ENCODE measurements around the gene HDAC7.
"Not testable (repeated sequence)": the region's sequence is repeated elsewhere in the genome, so short reads cannot be mapped to it uniquely, and the experiment has no call there.

Gene HDAC7

DNA sequence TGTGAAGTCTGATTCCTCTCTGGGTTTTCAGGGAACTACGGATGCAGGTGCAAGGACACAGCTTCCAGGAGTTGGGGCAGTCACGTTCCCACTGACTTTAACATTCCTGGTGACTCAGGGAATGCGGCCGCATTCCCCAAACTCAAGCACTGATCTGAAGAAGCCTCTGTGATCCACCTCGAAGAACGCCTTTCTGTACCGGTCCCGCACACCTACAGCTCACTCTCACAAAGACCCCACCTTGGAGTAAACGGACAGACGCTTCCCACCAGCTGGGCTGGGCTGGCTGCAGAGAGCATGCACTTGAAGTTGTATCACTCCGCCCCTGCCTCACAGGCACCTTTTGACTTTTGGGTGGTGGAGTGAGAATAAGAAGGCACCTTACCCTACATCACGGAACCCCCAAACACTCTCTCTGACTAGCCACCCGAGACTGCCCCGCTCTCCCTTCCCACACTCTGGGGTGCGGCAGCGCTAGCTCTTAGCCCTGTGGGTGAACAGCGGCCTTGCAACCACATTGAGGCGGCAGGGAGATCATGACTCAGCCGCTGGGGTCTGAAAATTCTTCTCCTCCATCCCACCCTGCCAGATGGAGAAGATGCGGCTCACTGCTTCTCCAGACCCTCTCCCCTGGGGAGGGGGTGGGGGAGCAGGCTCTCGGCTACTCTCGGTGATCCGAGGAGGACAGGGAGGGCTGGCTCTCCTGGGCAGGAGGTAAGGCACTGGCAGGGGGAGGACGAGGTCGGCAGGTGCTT, 23.7 kb upstream of the HDAC7 start:
- TF ChIP-seq, protein P1, sequence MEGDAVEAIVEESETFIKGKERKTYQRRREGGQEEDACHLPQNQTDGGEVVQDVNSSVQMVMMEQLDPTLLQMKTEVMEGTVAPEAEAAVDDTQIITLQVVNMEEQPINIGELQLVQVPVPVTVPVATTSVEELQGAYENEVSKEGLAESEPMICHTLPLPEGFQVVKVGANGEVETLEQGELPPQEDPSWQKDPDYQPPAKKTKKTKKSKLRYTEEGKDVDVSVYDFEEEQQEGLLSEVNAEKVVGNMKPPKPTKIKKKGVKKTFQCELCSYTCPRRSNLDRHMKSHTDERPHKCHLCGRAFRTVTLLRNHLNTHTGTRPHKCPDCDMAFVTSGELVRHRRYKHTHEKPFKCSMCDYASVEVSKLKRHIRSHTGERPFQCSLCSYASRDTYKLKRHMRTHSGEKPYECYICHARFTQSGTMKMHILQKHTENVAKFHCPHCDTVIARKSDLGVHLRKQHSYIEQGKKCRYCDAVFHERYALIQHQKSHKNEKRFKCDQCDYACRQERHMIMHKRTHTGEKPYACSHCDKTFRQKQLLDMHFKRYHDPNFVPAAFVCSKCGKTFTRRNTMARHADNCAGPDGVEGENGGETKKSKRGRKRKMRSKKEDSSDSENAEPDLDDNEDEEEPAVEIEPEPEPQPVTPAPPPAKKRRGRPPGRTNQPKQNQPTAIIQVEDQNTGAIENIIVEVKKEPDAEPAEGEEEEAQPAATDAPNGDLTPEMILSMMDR (IDR thresholded peaks at IDR 0.05; ENCODE audit: low read depth, low read length) = no peak
- DNase-seq (ENCODE audit: low read depth in 2 of 2) = no peak
- no peak overlapping the region for H3K4me3 ChIP-seq (replicated peaks in 1 of 2; ENCODE audit: low read depth in 2 of 2, low read length in 2 of 2)

DNA sequence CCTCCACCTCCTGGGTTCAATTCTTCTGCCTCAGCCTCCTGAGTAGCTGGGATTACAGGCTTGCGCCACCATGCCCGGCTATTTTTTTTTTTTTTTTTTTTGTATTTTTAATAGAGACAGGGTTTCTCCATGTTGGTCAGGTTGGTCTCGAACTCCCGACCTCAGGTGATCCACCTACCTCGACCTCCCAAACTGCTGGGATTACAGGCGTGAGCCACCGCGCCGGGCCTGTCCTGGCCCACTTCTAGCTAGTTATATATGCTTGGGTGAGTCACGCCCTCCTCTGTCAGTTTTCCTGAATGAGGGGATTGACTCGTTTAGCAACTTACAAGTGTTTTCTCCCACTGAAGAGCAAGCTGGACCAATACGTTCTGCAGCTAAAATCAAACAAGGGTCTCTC, 22.8 kb upstream of the HDAC7 start:
- H3K4me3 ChIP-seq (replicated peaks in 1 of 2; ENCODE audit: low read depth in 2 of 2, low read length in 2 of 2); DNase-seq (ENCODE audit: low read depth in 2 of 2): not testable (repeated sequence)

DNA sequence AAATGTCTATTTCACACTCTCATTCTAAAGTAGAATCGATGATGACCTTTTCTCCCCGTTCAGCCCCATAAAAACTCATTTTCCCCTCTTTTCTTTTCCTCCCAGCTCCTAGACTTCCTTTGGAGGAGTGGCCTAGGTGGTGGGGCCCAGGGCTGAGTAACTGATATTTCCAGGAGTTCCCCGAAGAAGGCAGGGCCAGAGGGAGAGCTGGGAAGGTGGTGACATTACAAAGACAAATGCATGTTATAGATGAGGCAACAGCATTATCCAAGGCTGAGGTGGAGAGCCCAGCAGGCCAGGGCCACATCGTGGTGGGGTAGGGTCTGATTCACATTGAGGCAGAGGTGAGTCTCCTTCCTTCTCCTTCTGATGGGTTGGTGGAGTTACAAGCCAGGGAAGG, 22.2 kb upstream of the HDAC7 start:
- no peak overlapping the region for H3K4me3 ChIP-seq (replicated peaks in 1 of 2; ENCODE audit: low read depth in 2 of 2, low read length in 2 of 2)
- DNase-seq (ENCODE audit: low read depth in 2 of 2) = peak; percentile 44 to 57
- TF ChIP-seq, protein P1 (IDR thresholded peaks at IDR 0.05; ENCODE audit: low read depth, low read length) = no peak

DNA sequence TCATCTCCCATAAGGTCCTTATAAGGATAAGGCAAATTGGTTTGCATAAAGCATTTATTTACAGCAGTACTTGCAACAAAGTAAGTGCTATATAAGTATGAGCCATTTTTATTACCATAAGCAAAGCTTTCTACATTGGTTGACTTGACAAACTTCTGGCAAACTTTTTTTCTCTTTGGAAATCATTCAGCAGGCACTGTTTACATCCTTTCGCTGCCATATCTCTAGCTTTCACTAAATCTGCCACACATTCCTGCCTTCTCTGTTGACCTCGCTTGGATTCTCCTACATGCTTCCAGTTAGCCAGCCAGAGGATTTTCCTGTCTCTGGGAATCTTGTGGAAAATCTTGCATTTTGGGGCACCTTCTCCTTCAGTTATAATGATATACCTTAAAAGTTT, 21.8 kb upstream of the HDAC7 start:
- H3K4me3 ChIP-seq (replicated peaks in 1 of 2; ENCODE audit: low read depth in 2 of 2, low read length in 2 of 2) = no peak overlapping the region
- peak in 1 of 2 donors; percentile 73 for DNase-seq (ENCODE audit: low read depth in 2 of 2)
- TF ChIP-seq, protein P1 (IDR thresholded peaks at IDR 0.05; ENCODE audit: low read depth, low read length) = no peak

DNA sequence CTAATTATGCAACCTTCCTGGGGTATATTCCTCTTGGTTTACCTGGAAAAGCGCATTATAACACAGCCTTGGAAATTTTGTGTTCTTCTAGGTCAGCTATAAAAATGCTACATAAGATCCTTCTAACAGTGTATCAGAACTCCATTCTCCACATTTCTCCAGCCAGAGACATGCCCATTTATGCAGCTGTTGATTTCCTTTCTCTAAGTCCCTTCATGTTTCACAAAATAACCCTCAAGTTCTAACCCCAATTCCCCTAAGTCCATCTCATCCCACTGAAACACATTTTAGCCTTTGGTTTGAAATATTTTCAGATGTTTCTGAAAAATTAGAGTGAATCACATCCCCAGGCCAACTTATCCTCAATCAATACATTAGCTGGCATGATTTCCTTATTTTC, 20.9 kb upstream of the HDAC7 start:
- no peak overlapping the region for H3K4me3 ChIP-seq (replicated peaks in 1 of 2; ENCODE audit: low read depth in 2 of 2, low read length in 2 of 2)
- TF ChIP-seq, protein P1 (IDR thresholded peaks at IDR 0.05; ENCODE audit: low read depth, low read length) = no peak
- no peak for DNase-seq (ENCODE audit: low read depth in 2 of 2)

DNA sequence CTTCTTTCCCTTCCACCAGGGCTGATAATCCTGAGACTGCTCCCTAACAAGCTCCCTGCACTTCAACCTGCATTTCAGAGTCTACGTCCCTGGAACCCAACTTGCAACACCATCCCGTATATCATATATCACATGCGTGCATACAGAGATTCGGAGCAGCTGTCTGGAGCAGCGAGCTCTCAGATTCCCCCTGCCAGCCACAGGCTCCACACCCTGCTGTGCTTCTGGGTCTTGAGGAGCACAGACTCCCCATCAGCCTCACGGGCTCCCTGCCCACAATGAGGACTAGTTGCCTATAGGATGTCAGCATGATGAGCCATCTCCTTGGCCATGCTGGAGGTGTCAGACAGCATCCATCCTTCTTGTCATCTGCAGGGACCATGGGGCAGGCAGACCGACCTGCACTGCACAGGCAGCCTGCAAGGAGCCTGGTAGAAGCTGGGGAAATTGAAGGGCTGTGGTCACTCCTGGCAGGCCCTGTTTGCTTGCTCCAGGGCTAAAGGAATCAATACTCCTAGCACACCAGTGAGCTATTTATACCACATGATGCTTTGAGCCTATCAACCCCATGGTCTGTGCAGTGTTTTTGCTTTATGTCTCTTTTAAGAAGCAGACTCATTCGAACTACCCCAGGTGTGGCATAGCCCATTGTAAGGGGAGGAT, 19.6 kb upstream of the HDAC7 start:
- H3K4me3 ChIP-seq (replicated peaks in 1 of 2; ENCODE audit: low read depth in 2 of 2, low read length in 2 of 2) = no peak overlapping the region
- TF ChIP-seq, protein P1 (IDR thresholded peaks at IDR 0.05; ENCODE audit: low read depth, low read length) = no peak
- DNase-seq (ENCODE audit: low read depth in 2 of 2) = no peak

DNA sequence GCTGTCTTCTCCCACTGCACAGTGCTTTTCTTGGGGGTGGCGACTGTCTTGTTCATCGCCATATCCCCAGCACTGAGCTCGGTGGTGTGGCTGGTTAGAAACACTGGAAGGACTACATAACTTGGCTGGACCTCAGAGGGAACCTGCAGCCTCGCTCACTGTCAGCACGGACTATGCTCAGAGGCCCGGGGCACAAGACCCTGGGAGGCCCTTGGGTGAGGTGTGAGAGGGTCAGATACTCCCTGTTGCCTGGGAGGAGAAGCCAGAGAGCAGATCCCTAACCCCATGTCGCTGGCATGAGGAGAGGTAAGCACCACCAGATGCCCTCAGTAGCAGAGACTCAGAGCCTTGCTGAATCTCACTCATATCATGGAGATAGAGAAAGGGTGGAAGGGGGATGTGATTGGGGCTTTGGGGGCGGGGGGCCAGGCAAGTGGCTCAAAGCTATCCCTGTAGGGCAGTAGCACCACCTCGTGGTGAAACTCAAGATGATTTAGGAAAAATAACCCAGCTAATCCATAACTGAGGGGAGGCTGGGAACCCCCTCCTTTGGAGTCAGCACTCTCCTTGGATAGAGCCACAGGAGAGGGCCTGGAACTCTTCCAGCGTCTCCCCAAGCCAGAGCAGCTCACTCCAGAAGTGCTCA, 18.7 kb upstream of the HDAC7 start:
- TF ChIP-seq, protein P1 (IDR thresholded peaks at IDR 0.05; ENCODE audit: low read depth, low read length) = peak; percentile 48
- DNase-seq (ENCODE audit: low read depth in 2 of 2) = peak; percentile 54 to 60
- H3K4me3 ChIP-seq (replicated peaks in 1 of 2; ENCODE audit: low read depth in 2 of 2, low read length in 2 of 2) = no peak overlapping the region

Data from cardiac fibroblast (primary cell).